SIG-M5 treated with dmso at 0.1 percent for 504 hours (cell line): Measurements from ENCODE around the gene CYP2U1.
"Not testable (repeated sequence)": the region's sequence is repeated elsewhere in the genome, so short reads cannot be mapped to it uniquely, and the experiment has no call there.

ENCODE experiments used
- DNase-seq: peaks from one replicate; lab custom pipeline; 2025; ENCODE audit not compliant: unreplicated experiment; lab: John Stamatoyannopoulos, UW

The CYP2U1 gene

GRCh38 chr4:107917500-107917899, 13.8 kb upstream of the CYP2U1 start:
- DNase-seq: no peak

DNA sequence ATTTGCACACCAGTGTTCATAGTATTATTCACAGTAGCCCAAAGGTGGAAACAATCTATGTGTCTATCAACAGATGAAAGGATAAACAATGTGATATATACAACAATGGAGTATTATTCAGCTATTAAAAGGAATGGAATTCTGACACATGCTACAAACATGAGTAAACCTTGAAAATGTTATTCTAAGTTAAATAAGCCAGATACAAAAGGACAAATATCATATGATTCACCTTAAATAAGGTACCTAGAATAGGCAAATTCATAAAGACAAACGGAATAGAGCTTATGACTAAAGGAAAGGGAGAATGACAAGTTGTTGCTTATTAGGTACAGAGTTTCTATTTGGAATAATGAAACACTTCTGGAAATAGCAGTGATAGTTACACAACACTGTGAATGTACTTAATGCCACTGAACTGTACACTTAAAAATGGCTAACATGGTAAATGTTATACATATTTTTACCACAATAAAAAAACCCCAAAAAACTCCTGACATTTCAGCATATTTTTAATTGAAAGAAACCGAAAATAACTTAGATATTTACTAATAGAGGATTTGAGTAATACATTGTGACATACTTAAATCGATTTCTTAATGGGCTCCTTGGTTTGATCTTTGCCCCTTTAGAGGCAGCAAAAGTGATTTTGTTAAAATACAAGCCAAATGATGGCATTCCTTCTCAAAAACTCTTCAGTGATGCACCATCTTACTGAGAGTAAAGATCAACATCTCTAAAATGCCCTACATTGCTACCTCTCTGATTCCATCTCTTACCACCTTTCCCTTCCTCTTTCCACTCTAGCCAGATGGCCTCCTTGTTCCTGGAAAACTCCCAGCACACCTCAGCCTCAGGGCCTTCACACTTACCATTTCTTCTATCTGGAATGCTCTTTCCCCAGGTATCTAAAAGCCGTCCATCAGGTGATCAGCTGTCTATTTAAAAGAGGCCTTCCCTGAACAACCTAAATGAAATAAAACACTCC, 8.6 kb upstream of the CYP2U1 start:
- DNase-seq: no peak

- not testable (repeated sequence) for DNase-seq
These were observed 5.6 kb upstream of the CYP2U1 start for GRCh38 chr4:107925713-107926112.

- not testable (repeated sequence) for DNase-seq
These were observed 4.5 kb upstream of the CYP2U1 start for GRCh38 chr4:107926875-107927274.

DNA sequence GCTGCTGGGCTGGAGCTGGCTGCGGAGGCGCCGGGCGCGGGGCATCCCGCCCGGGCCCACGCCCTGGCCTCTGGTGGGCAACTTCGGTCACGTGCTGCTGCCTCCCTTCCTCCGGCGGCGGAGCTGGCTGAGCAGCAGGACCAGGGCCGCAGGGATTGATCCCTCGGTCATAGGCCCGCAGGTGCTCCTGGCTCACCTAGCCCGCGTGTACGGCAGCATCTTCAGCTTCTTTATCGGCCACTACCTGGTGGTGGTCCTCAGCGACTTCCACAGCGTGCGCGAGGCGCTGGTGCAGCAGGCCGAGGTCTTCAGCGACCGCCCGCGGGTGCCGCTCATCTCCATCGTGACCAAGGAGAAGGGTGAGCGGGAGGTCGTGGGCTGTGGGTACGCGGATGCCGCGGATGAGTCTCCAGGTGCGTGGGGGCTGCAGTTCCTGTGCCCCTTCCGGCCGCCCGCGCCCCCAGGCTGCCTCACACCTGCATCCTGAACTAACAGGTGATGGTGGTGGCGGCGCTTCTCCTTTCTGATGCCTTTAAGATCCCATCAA, 499 bp downstream of the CYP2U1 start:
- DNase-seq: no peak

- DNase-seq: no peak
These were observed 3.9 kb downstream of the CYP2U1 start for GRCh38 chr4:107935246-107935645.

GRCh38 chr4:107937040-107937439, 5.7 kb downstream of the CYP2U1 start:
- no peak for DNase-seq

DNA sequence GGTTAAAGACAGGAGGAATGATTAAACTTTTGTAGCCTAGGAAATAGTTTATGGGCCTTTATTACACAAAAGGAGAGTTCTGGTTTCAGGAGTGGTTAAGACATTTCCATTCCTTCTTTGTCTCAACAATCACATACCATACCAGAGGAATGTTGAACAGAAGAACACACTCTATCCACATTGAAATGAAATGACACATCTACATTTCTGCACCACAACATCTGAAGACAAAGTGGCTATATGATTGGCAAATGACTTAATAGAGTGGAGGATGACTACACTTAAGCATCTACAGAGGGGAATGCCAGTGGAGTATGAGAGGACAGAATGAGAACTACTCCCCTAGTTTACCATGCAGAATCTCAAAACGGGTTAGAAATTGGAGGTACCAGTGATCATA, 8.0 kb downstream of the CYP2U1 start:
- no peak for DNase-seq

GRCh38 chr4:107945809-107946208, 14.5 kb downstream of the CYP2U1 start:
- no peak for DNase-seq

GRCh38 chr4:107950746-107951540, 19.6 kb downstream of the CYP2U1 start:
- no peak for DNase-seq

GRCh38 chr4:107951551-107951950, 20.2 kb downstream of the CYP2U1 start:
- no peak for DNase-seq

DNA sequence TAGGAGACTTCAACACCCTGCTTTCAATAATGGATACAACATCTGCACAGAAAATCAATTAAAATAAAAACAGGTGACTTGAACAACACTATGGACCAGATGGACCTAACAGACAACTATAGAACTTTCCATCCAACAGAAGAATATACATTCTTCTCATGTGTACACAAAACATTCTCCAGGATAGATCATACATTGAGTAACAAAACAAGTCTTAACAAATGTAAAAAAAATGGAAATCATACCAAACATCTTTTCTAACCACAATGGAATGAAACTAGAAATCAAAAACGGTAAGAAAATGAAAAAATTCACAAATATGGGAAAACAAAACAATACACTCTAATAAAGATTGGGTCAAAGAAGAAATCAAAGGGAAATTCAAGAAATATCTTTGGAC, 24.7 kb downstream of the CYP2U1 start:
- no peak for DNase-seq

DNA sequence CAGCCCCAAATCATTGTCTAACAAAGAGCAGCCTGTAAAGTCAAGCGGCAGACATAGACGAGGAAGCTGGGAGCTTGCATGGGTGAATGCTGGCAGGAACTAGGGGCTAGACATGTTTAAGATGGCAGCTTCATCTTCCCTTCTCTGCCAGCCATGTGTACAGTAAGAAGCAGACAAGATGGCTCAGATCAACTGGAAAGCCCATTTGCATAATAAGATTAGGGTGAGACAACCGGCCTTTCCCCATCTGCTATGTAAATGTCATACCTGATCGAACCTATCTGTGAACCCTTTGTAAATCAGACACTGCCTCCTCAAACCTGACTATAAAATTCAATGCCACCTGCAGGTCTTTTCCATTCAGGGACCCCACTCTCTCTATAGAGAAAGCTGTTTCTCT, 35.6 kb downstream of the CYP2U1 start:
- DNase-seq: no peak

GRCh38 chr4:107967519-107967918, 36.2 kb downstream of the CYP2U1 start:
- DNase-seq: not testable (repeated sequence)

DNA sequence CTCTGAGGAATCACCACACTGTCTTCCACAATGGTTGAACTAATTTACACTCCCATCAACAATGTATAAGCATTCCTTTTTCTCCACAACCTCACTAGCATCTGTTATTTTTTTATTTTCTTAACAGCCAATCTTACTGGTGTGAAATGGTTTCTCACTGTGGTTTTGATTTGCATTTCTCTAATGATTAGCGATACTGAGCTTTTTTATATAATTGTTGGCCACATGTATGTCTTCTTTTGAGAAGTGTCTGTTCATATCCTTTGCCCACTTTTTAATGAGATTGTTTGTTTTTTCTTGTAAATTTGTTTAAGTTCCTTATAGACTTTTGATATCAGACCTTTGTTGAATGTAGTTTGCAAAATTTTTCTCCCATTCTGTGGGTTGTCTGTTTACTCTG, 36.6 kb downstream of the CYP2U1 start:
- not testable (repeated sequence) for DNase-seq

- DNase-seq: no peak
These were observed 38.9 kb downstream of the CYP2U1 start for GRCh38 chr4:107970063-107970798.

GRCh38 chr4:107972605-107973004, 41.3 kb downstream of the CYP2U1 start:
- no peak for DNase-seq

- DNase-seq: no peak
These were observed 43.2 kb downstream of the CYP2U1 start for GRCh38 chr4:107974523-107974922.

DNA sequence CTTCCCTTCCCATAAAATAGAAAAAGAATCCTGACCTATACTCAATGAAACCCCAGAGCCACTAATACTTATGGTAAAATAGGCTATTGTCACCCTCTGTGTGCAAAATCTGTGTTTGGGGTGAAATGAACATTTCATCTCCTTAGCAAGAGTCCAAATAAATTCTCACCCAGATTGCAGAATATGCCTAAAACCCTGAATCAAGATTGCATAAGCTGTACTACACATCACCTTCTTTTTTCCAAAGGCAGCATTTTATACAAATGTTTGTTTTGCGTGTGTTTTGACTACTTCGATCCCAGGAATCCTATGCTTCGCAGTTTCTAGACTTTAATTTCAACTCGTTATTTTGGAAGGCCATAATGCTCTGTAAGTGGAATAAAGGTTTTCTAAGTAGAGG, 46.1 kb downstream of the CYP2U1 start:
- DNase-seq: no peak

GRCh38 chr4:107977966-107978705, 46.8 kb downstream of the CYP2U1 start:
- no peak for DNase-seq
